GM12878 (cell line): ENCODE measurements around the gene HCRTR2.
"Not testable (repeated sequence)": the region's sequence is repeated elsewhere in the genome, so short reads cannot be mapped to it uniquely, and the experiment has no call there.

Source experiments
- CBX5 ChIP-seq: sonication (generic); IDR thresholded peaks from 2 replicates; pipeline ENCODE4 v1.6.1; 2016; ENCODE audit warnings: low read depth, moderate library complexity, mild to moderate bottlenecking, inconsistent platforms
- CEBPZ ChIP-seq: fragments of 150-350 bp; IDR thresholded peaks from 2 replicates; pipeline ENCODE4 v1.6.1; 2016; ENCODE audit warnings: low read depth, low read length
- CTCF ChIP-seq, 3 experiments: IDR thresholded peaks in 2 of 3; conservative IDR thresholded peaks in 1 of 3; 2 replicates each; pipeline ENCODE4 v1.5.1; 2011; ENCODE audit warnings: low read depth in 3 of 3, low read length in 3 of 3, mild to moderate bottlenecking in 3 of 3, control low read depth in 2 of 3, moderate library complexity in 2 of 3, inconsistent platforms in 1 of 3, mixed read lengths in 1 of 3; ENCODE audit not compliant: control insufficient read depth in 2 of 3, insufficient read depth in 1 of 3; ENCODE audit errors: extremely low read depth in 1 of 3
- E2F4 ChIP-seq: IDR thresholded peaks from 2 replicates; pipeline ENCODE4 v1.6.1; 2012; ENCODE audit warnings: low read depth, low read length, improper control_type of control experiment
- EZH2 ChIP-seq: IDR thresholded peaks from 2 replicates; pipeline ENCODE4 v1.6.1; 2012; ENCODE audit warnings: low read depth, mild to moderate bottlenecking, control low read depth, inconsistent platforms, low read length, borderline replicate concordance; ENCODE audit not compliant: control insufficient read depth
- MAX ChIP-seq: IDR thresholded peaks from 2 replicates; pipeline ENCODE4 v1.6.1; 2012; ENCODE audit warnings: low read depth, low read length, improper control_type of control experiment
- NR2C2 ChIP-seq: IDR thresholded peaks from 2 replicates; pipeline ENCODE4 v1.6.1; 2011; ENCODE audit warnings: borderline replicate concordance, low read depth; ENCODE audit not compliant: control insufficient read depth, insufficient read length
- PAX8 ChIP-seq: fragments of 450-650 bp; IDR thresholded peaks from 2 replicates; pipeline ENCODE4 v1.6.1; 2017; ENCODE audit warnings: mild to moderate bottlenecking, moderate library complexity
- PKNOX1 ChIP-seq: fragments of 450-650 bp; IDR thresholded peaks from 2 replicates; pipeline ENCODE4 v1.6.1; 2016; ENCODE audit warnings: mild to moderate bottlenecking
- POLR2A ChIP-seq: IDR thresholded peaks from 2 replicates; pipeline ENCODE4 v1.6.1; 2011; ENCODE audit warnings: low read depth, mild to moderate bottlenecking, low read length
- RAD51 ChIP-seq: fragments of 450-650 bp; IDR thresholded peaks from 2 replicates; pipeline ENCODE4 v1.6.1; 2016; ENCODE audit warnings: moderate library complexity, mild to moderate bottlenecking, inconsistent platforms
- ZNF592 ChIP-seq: fragments of 450-650 bp; IDR thresholded peaks from 2 replicates; pipeline ENCODE4 v1.6.1; 2017; ENCODE audit warnings: mild to moderate bottlenecking, moderate library complexity
- ZZZ3 ChIP-seq: IDR thresholded peaks from 2 replicates; pipeline ENCODE4 v1.6.1; 2011; ENCODE audit warnings: low read depth; ENCODE audit not compliant: control insufficient read depth, insufficient read length

- not testable (repeated sequence) for TF ChIP-seq CTCF (IDR thresholded peaks at IDR 0.05 in 2 of 3, conservative IDR thresholded peaks at IDR 0.05 in 1 of 3; ENCODE audit: control insufficient read depth in 2 of 3, extremely low read depth in 1 of 3, insufficient read depth in 1 of 3, low read depth in 3 of 3, low read length in 3 of 3); ZNF592; POLR2A; E2F4; RAD51; NR2C2; CBX5; PKNOX1; ZZZ3; MAX; EZH2; CEBPZ; PAX8
Observed at GRCh38 chr6:55297214-55297613, 122.9 kb downstream of the HCRTR2 start.
